GM23248 (cell line): ENCODE measurements around the gene FSIP1. TPM values are rescaled to one million over a fixed set of nuclear protein-coding genes. Genes with fewer than 3 reads are reported as not detected.
A peak's percentile ranks its signal among the peaks of the same experiment; 100 is the strongest.

Source experiments
- DNase-seq: peaks from one replicate; pipeline ENCODE4 v3.0.0-alpha.2; 2015
- H2AFZ ChIP-seq: fragments of 200-600 bp; sonication (generic); 2 replicates; pipeline ENCODE4 v1.6.1; 2016; ENCODE audit warnings: antibody characterized with exemption
- H3F3A ChIP-seq: fragments of 200-600 bp; sonication (generic); 2 replicates; pipeline ENCODE4 v1.6.1; 2016; ENCODE audit warnings: mild to moderate bottlenecking, antibody characterized with exemption, mixed run types; ENCODE audit not compliant: insufficient read depth
- H3K27ac ChIP-seq: fragments of 200-600 bp; sonication (generic); 2 replicates; pipeline ENCODE4 v1.5.1; 2016; ENCODE audit warnings: mild to moderate bottlenecking
- H3K27me3 ChIP-seq: fragments of 200-600 bp; sonication (generic); replicated peaks from 2 replicates; pipeline ENCODE4 v1.6.1; 2016; ENCODE audit warnings: mild to moderate bottlenecking; ENCODE audit not compliant: insufficient read depth
- H3K36me3 ChIP-seq: fragments of 200-600 bp; sonication (generic); 2 replicates; pipeline ENCODE4 v1.6.1; 2016; ENCODE audit warnings: low read depth, mild to moderate bottlenecking
- H3K4me1 ChIP-seq: fragments of 200-600 bp; sonication (generic); 2 replicates; pipeline ENCODE4 v1.6.1; 2016; ENCODE audit warnings: mild to moderate bottlenecking; ENCODE audit not compliant: insufficient read depth
- H3K4me2 ChIP-seq: fragments of 200-600 bp; sonication (generic); one replicate; pipeline ENCODE4 v1.6.1; 2016; ENCODE audit warnings: mild to moderate bottlenecking; ENCODE audit not compliant: unreplicated experiment
- H3K4me3 ChIP-seq: fragments of 200-600 bp; sonication (generic); 2 replicates; pipeline ENCODE4 v1.5.1; 2016; ENCODE audit warnings: mild to moderate bottlenecking
- H3K79me2 ChIP-seq: fragments of 200-600 bp; sonication (generic); 2 replicates; pipeline ENCODE4 v1.6.1; 2016; ENCODE audit warnings: mild to moderate bottlenecking; ENCODE audit not compliant: insufficient read depth
- H3K9ac ChIP-seq: fragments of 200-600 bp; sonication (generic); 2 replicates; pipeline ENCODE4 v1.6.1; 2016; ENCODE audit warnings: mild to moderate bottlenecking
- H3K9me2 ChIP-seq: fragments of 200-600 bp; sonication (generic); 2 replicates; pipeline ENCODE4 v1.6.1; 2016; ENCODE audit warnings: mixed run types, mild to moderate bottlenecking, moderate library complexity; ENCODE audit not compliant: insufficient read depth
- H3K9me3 ChIP-seq: fragments of 200-600 bp; sonication (generic); one replicate; pipeline ENCODE4 v1.6.1; 2017; ENCODE audit warnings: low read depth
- H4K20me1 ChIP-seq: fragments of 200-600 bp; sonication (generic); 2 replicates; pipeline ENCODE4 v1.6.0; 2016; ENCODE audit not compliant: insufficient read depth
- EZH2 ChIP-seq: fragments of 200-600 bp; sonication (generic); IDR thresholded peaks from 2 replicates; pipeline ENCODE4 v1.6.1; 2018; ENCODE audit warnings: antibody characterized with exemption, mild to moderate bottlenecking; ENCODE audit not compliant: insufficient read depth, poor library complexity, severe bottlenecking
- EZH2phosphoT487 ChIP-seq: fragments of 200-600 bp; sonication (generic); IDR thresholded peaks from 2 replicates; pipeline ENCODE4 v1.6.1; 2018; ENCODE audit warnings: antibody characterized with exemption, moderate library complexity, mild to moderate bottlenecking, low read depth; ENCODE audit not compliant: insufficient read depth
- WGBS, 2 experiments: methylation state at CpG; one replicate each; pipeline ENCODE4 v1.1.6; 2015 to 2017; ENCODE audit warnings: low lambda C conversion rate in 2 of 2, low coverage in 1 of 2; ENCODE audit errors: missing lambda C conversion rate in 2 of 2; 5-methylcytosine and 5-hydroxymethylcytosine counted together
- in situ Hi-C: fragments of 300-500 bp; cut with MboI; formaldehyde crosslinking; loops from 2 replicates; pipeline ENCODE4 v1.15.0; 2020
- polyA plus RNA-seq: library from polyadenylated mRNA; unstranded; fragments of >200 nt; fragmentation: Nextera tagmentation; extraction: Ambion mirVana; gene quantifications from 2 replicates; pipeline ENCODE4 v1.2.1, GENCODE V29; 2016
- total RNA-seq: library from RNA; depleted of rRNA; stranded (reverse); fragments of >200 nt; shearing (Covaris generic); gene quantifications from 2 replicates; pipeline ENCODE4 v1.2.3, GENCODE V29; 2014

FSIP1 gene
- total and polyA plus RNA-seq, 2 experiments from 2014 or later, result 2.4 TPM

DNA sequence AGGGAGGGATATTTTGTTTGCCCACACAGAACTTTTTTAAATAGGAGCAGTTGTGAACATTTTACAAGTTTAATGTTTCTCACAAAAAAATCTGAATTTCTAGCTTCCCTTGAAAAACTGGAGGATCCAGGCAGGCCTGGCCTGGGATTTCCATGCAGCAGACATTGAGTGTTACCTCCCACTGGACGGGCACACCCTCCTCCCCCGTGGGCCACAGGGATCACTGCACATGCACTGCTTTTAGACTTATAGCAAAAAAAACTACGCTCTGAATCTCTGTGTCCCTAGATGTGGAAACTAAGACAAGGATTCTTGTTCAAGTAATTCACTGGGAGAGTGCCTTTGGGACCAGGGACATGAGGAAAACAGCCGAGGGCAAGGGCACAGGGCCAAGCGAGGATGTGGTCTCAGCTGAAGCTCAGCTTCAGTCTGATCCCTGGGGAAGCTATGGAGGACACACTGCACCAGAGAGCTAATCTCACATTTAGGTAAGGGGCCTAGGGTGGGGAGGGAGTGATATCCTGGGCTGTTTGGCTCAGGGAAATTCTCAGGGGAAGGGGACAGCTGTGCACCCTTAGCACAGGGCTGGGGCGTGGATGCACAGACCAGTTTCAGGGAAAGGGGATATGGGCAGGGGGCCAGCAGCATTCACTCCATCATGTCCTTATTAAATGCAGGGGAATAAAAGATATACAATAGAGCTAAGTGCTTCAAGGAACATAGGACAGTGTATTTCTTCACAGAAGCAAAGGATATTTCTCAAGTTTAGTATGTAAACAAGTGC lies 46.0 kb downstream of the FSIP1 start:
- no peaks in the 10 kb centered on the region for H3K9me2 ChIP-seq
- H4K20me1 ChIP-seq, result no peaks in the 10 kb centered on the region
- H3K9ac ChIP-seq, result no peak overlapping the region
- H2AFZ ChIP-seq, result no peak overlapping the region
- H3F3A ChIP-seq, result no peaks in the 10 kb centered on the region
- no peaks in the 10 kb centered on the region for H3K4me1 ChIP-seq
- H3K36me3 ChIP-seq, result no peaks in the 10 kb centered on the region
- no peaks in the 10 kb centered on the region for H3K27me3 ChIP-seq
- TF ChIP-seq EZH2 (no peak), EZH2phosphoT487 (no peak)
- no peak overlapping the region for H3K4me3 ChIP-seq
- WGBS, 2 experiments, result 81 to 82% methylated on average over 6 of the region's 6 CpGs
- no peak overlapping the region for H3K27ac ChIP-seq
- no peak for DNase-seq
- H3K4me2 ChIP-seq, result no peak overlapping the region
- in situ Hi-C loops, result no loop called here
- no peaks in the 10 kb centered on the region for H3K79me2 ChIP-seq
- H3K9me3 ChIP-seq, result no peaks in the 10 kb centered on the region

DNA sequence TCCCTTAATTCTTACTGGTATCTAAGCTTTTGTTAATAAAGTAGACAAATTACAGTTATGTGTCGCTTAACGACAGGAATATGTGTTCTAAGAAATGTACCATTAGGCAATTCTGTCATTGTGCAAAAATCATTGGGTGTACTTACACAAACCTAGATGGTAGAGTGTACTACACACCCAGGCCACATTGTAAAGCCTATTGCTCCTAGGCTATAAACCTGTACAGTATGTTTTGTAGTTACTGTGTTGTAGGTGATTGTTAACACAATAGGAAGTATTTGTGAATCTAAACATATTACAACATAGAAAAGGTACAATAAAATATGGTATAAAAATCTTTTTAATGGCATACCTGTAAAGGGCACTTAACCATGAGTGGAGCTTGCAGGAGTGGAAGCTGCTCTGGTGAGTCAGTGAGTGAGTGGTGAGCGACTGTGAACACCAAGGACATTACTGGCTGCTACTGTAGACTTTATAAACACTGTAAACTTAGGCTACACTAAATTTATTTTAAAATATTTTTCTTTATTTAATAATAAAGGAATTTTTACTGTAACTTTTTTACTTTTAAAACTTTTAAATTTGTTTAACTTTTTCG lies 47.4 kb downstream of the FSIP1 start:
- Histone ChIP-seq H4K20me1 (no peaks in the 10 kb centered on the region), H3K9me2 (no peaks in the 10 kb centered on the region), H3K36me3 (no peaks in the 10 kb centered on the region), H3K79me2 (no peaks in the 10 kb centered on the region), H3K27me3 (no peaks in the 10 kb centered on the region), H3K9me3 (no peaks in the 10 kb centered on the region), H2AFZ (no peak overlapping the region), H3K4me3 (no peak overlapping the region), H3F3A (no peaks in the 10 kb centered on the region), H3K9ac (no peak overlapping the region), H3K4me2 (no peak overlapping the region), H3K27ac (no peak overlapping the region), H3K4me1 (no peaks in the 10 kb centered on the region)
- TF ChIP-seq EZH2, result no peak
- 92 to 96% methylated on average over 4 of the region's 4 CpGs for WGBS, 2 experiments
- in situ Hi-C loops, result no loop called here
- peak; percentile 32 for DNase-seq

DNA sequence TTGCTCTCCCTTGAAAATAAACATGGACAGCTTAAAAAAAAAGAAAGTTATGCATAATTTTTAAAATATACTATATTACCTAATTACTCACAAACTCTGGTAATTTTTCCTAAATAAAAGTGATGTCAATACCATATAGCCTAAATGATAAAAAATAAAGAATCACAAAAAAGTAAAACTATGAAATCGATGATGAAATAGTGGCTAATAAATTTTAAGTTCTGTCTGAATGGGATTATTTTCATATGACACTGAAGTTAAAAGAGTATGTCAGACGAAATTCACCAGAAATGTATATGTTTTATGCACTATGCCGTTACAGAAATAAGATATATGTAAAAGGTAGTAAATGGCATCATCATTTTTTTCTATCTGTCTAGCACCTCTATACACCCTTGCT lies 51.4 kb downstream of the FSIP1 start:
- Histone ChIP-seq H3K4me1 (no peaks in the 10 kb centered on the region), H3K36me3 (no peaks in the 10 kb centered on the region), H3K9ac (no peak overlapping the region), H2AFZ (no peak overlapping the region), H3K79me2 (no peaks in the 10 kb centered on the region), H4K20me1 (no peaks in the 10 kb centered on the region), H3K27me3 (no peaks in the 10 kb centered on the region), H3K27ac (no peak overlapping the region), H3K4me2 (no peak overlapping the region), H3F3A (0 out of 2 replicates have a peak, but pooled peaks cover 4% of the 10 kb centered on the region), H3K9me2 (no peaks in the 10 kb centered on the region), H3K9me3 (no peaks in the 10 kb centered on the region), H3K4me3 (no peak overlapping the region)
- no peak for DNase-seq
- 88 to 91% methylated on average over 3 of the region's 3 CpGs for WGBS, 2 experiments
- no peak for TF ChIP-seq EZH2phosphoT487
- no peak for TF ChIP-seq EZH2
- in situ Hi-C loops, result no loop called here

DNA sequence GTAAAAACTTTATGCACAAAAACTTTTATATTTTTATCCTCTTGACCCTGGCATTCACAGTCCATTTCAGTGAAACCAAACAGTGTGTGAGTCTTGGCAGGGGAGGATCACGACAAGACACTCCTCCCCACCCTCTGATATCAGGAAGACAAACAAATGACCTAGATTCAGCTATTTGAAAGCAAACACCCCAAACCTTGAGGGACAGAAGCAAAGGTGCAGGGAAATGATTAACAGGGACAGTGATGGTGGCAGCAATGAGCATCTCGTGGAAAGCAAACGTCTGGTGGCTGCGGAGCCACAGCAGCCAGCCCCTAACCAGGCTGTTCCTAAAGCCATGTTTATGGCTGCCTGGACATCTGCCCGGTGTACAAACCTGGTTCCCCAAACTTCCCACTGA lies 52.1 kb downstream of the FSIP1 start:
- no peaks in the 10 kb centered on the region for H3K4me1 ChIP-seq
- H3K79me2 ChIP-seq, result no peaks in the 10 kb centered on the region
- H4K20me1 ChIP-seq, result no peaks in the 10 kb centered on the region
- no peaks in the 10 kb centered on the region for H3K36me3 ChIP-seq
- no peaks in the 10 kb centered on the region for H3K27me3 ChIP-seq
- DNase-seq, result no peak
- H3K9ac ChIP-seq, result no peak overlapping the region
- 49 to 56% methylated on average over 5 of the region's 5 CpGs for WGBS, 2 experiments
- H3F3A ChIP-seq, result 0 out of 2 replicates have a peak, but pooled peaks cover 4% of the 10 kb centered on the region
- H3K27ac ChIP-seq, result no peak overlapping the region
- no peak overlapping the region for H3K4me3 ChIP-seq
- no peaks in the 10 kb centered on the region for H3K9me3 ChIP-seq
- no peak overlapping the region for H2AFZ ChIP-seq
- in situ Hi-C loops, result no loop called here
- H3K9me2 ChIP-seq, result no peaks in the 10 kb centered on the region
- no peak overlapping the region for H3K4me2 ChIP-seq
- TF ChIP-seq EZH2phosphoT487 (no peak), EZH2 (no peak)
